A549 (cell line): ENCODE measurements around the gene FXYD3. TPM values are rescaled to one million over a fixed set of nuclear protein-coding genes. Genes with fewer than 3 reads are reported as not detected.

Experiments used
- ATAC-seq, 2 experiments: fragments of 200-7000 bp in 1 of 2; fragments of >200 bp in 1 of 2; cut with Nextera tagmentation in 1 of 2; cut with Tn5 transposase in 1 of 2; 3 replicates each; pipeline versions ENCODE4 v1.8.0 to v1.9.1; 2018 to 2020; ENCODE audit warnings: mild to moderate bottlenecking in 1 of 2, moderate library complexity in 1 of 2
- CTCF ChIA-PET: fragments of 300-600 bp; sonication (Branson Sonifier 250); formaldehyde crosslinking; extraction: SDS; loops from one replicate; lab custom pipeline; 2021; ENCODE audit warnings: antibody characterized with exemption, inconsistent platforms; lab: Yijun Ruan, JAX
- POLR2A ChIA-PET: fragments of 350-600 bp; formaldehyde crosslinking; extraction: SDS; loops from one replicate; lab custom pipeline; 2021; ENCODE audit warnings: antibody characterized with exemption, inconsistent platforms; lab: Yijun Ruan, JAX
- DNase-seq, 2 experiments: peaks; one replicate each; pipeline versions ENCODE4 v3.0.0 to v3.0.0-alpha.2; 2011 to 2016; ENCODE audit warnings: low read depth in 1 of 2, low spot score in 1 of 2
- FAIRE-seq: peaks from 2 replicates; lab custom pipeline; 2011; peaks lifted over from hg19 to GRCh38; lab: Jason Lieb, UNC
- H3K27ac ChIP-seq, 2 experiments: fragments of >200 bp; sonication (Bioruptor Twin); formaldehyde crosslinking; 3 replicates each; pipeline ENCODE4 v1.5.1; 2016 to 2017
- H3K4me1 ChIP-seq: fragments of >200 bp; sonication (Bioruptor Twin); formaldehyde crosslinking; 3 replicates; pipeline ENCODE4 v1.6.1; 2016
- H3K4me2 ChIP-seq: fragments of >200 bp; sonication (Bioruptor Twin); formaldehyde crosslinking; 3 replicates; pipeline ENCODE4 v1.6.1; 2016
- H3K4me3 ChIP-seq: fragments of >200 bp; sonication (Bioruptor Twin); formaldehyde crosslinking; 3 replicates; pipeline ENCODE4 v1.5.1; 2016
- H3K9me3 ChIP-seq: fragments of >200 bp; sonication (Bioruptor Twin); formaldehyde crosslinking; 3 replicates; pipeline ENCODE4 v1.6.1; 2016
- BHLHE40 ChIP-seq: IDR thresholded peaks from 2 replicates; pipeline ENCODE4 v1.6.1; 2012; ENCODE audit warnings: low read depth, low read length, inconsistent platforms
- CBX2 ChIP-seq: fragments of 200-600 bp; sonication (generic); IDR thresholded peaks from 2 replicates; pipeline ENCODE4 v1.6.1; 2016; ENCODE audit warnings: low read depth, mild to moderate bottlenecking, borderline replicate concordance
- CBX8 ChIP-seq: fragments of 200-600 bp; sonication (generic); IDR thresholded peaks from 2 replicates; pipeline ENCODE4 v1.6.1; 2016
- CHD2 ChIP-seq: fragments of 150-350 bp; IDR thresholded peaks from 2 replicates; pipeline ENCODE4 v1.6.1; 2014; ENCODE audit warnings: low read length; ENCODE audit not compliant: partially characterized antibody
- CHD4 ChIP-seq: fragments of 200-600 bp; sonication (generic); IDR thresholded peaks from 2 replicates; pipeline ENCODE4 v1.6.1; 2016; ENCODE audit warnings: antibody characterized with exemption, mild to moderate bottlenecking, borderline replicate concordance
- ESRRA ChIP-seq: fragments of 150-350 bp; IDR thresholded peaks from 2 replicates; pipeline ENCODE4 v1.6.1; 2014; ENCODE audit warnings: mild to moderate bottlenecking, low read length, borderline replicate concordance
- FOSB ChIP-seq: fragments of 250-450 bp; sonication (Bioruptor Pico); IDR thresholded peaks from 2 replicates; pipeline ENCODE4 v1.5.0; 2020; ENCODE audit warnings: mild to moderate bottlenecking, moderate library complexity
- FOSL2 ChIP-seq, 2 experiments: fragments of 450-650 bp in 1 of 2; fragments of >200 bp in 1 of 2; sonication (Bioruptor Twin) in 1 of 2; formaldehyde crosslinking; IDR thresholded peaks; 2 replicates each; pipeline versions ENCODE4 v1.5.0 to v1.6.1; 2016 to 2020; ENCODE audit warnings: mild to moderate bottlenecking in 1 of 2, moderate library complexity in 1 of 2
- GATA3 ChIP-seq: IDR thresholded peaks from 2 replicates; pipeline ENCODE4 v1.6.1; 2012; ENCODE audit warnings: borderline replicate concordance
- HOXA7 ChIP-seq: fragments of 250-450 bp; sonication (Bioruptor Pico); IDR thresholded peaks from 2 replicates; pipeline ENCODE4 v1.5.0; 2020; ENCODE audit warnings: mild to moderate bottlenecking, moderate library complexity
- KDM5A ChIP-seq: fragments of 200-600 bp; sonication (generic); IDR thresholded peaks from 2 replicates; pipeline ENCODE4 v1.6.1; 2016; ENCODE audit warnings: antibody characterized with exemption, mild to moderate bottlenecking
- MAFK ChIP-seq: fragments of 450-650 bp; IDR thresholded peaks from 2 replicates; pipeline ENCODE4 v1.6.1; 2014; ENCODE audit not compliant: partially characterized antibody
- POLR2AphosphoS2 ChIP-seq: conservative IDR thresholded peaks from 2 replicates; pipeline ENCODE4 v1.6.1; 2012; ENCODE audit warnings: low read length, improper control_type of control experiment, inconsistent platforms
- RARB ChIP-seq: fragments of 250-450 bp; sonication (Bioruptor Pico); IDR thresholded peaks from 2 replicates; pipeline ENCODE4 v1.8.0; 2021; ENCODE audit warnings: mild to moderate bottlenecking, moderate library complexity
- RFX5 ChIP-seq: fragments of 450-650 bp; IDR thresholded peaks from 2 replicates; pipeline ENCODE4 v1.7.1; 2014; ENCODE audit warnings: antibody characterized with exemption, mild to moderate bottlenecking, moderate library complexity
- SMC3 ChIP-seq: fragments of >200 bp; sonication (Bioruptor Twin); formaldehyde crosslinking; IDR thresholded peaks from 3 replicates; pipeline ENCODE4 v1.6.1; 2018; ENCODE audit warnings: inconsistent platforms
- SREBF2 ChIP-seq: fragments of 450-650 bp; IDR thresholded peaks from 2 replicates; pipeline ENCODE4 v1.6.1; 2014; ENCODE audit warnings: mild to moderate bottlenecking, moderate library complexity
- TFCP2L1 ChIP-seq: fragments of 250-450 bp; sonication (Bioruptor Pico); IDR thresholded peaks from 2 replicates; pipeline ENCODE4 v1.5.0; 2021; ENCODE audit warnings: mild to moderate bottlenecking
- ZC3H11A ChIP-seq: fragments of 450-650 bp; IDR thresholded peaks from 2 replicates; pipeline ENCODE4 v1.6.1; 2014; ENCODE audit warnings: antibody characterized with exemption, mild to moderate bottlenecking
- ZFP36 ChIP-seq: fragments of 450-650 bp; IDR thresholded peaks from 2 replicates; pipeline ENCODE4 v1.6.1; 2014; ENCODE audit warnings: borderline replicate concordance; ENCODE audit not compliant: partially characterized antibody
- WGBS: methylation state at CpG from one replicate; pipeline ENCODE4 v1.1.6; 2017; ENCODE audit errors: missing lambda C conversion rate; 5-methylcytosine and 5-hydroxymethylcytosine counted together
- polyA plus RNA-seq, 4 experiments: library from polyadenylated mRNA; depleted of rRNA in 3 of 4; stranded (reverse); fragments of >200 nt; fragmentation: RNase III in 1 of 4; extraction: RNeasy Plus Mini Kit Qiagen cat#74134 plus additional on column Dnase treatment in 1 of 4; gene quantifications; 2 replicates in 3 of 4; 3 replicates in 1 of 4; pipeline ENCODE4 v1.2.3, GENCODE V29; 2011 to 2017
- TF ChIP-seq, protein P1 (sequence below): fragments of 450-650 bp; IDR thresholded peaks from 2 replicates; pipeline ENCODE4 v1.6.1; 2014; ENCODE audit warnings: antibody characterized with exemption
- TF ChIP-seq, protein P2 (sequence below): fragments of 250-450 bp; sonication (Bioruptor Pico); IDR thresholded peaks from 2 replicates; pipeline ENCODE4 v1.5.0; 2021; ENCODE audit warnings: mild to moderate bottlenecking, moderate library complexity, borderline replicate concordance
- TF ChIP-seq, protein P3 (sequence below): fragments of >200 bp; sonication (Bioruptor Twin); formaldehyde crosslinking; IDR thresholded peaks from 3 replicates; pipeline ENCODE4 v1.6.1; 2016

FXYD3 gene
- polyA plus RNA-seq, 2 of the 4 experiments (the other 2 are of a cell fraction): 0.32 TPM; not detected in 1

DNA sequence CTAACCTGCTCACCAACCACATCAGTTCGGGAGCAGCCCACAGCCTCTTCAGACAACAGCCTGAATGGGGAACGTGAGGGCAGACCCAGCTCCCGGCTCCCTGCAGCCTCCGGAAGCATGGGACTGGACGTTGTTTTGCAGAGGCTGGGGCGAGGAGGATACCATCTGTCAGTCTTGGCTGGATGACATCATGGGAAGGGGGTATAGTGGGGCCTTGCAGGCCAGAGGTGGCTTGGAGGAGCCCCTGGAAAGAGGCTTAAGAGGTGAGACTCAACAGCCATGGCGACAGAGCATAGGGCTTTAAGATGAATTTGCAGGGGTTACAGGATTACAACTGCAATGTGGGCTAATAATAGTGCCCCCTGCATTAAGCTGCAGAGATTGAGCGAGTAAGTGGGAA, 1.5 kb downstream of the FXYD3 start:
- no peak overlapping the region for H3K4me3 ChIP-seq
- H3K9me3 ChIP-seq: no peaks in the 10 kb centered on the region
- H3K4me1 ChIP-seq: peaks cover 19% of the 10 kb centered on the region; the same call in 2 of the 3 replicates
- H3K4me2 ChIP-seq: no peak overlapping the region
- FAIRE-seq (peak; percentile 36), DNase-seq (no peak), ATAC-seq (peak in 1 of 2 experiments; percentile 8; a peak in 1 of 6 replicates)
- TF ChIP-seq MAFK (no peak), RARB (CRISPR knock-in tag) (no peak), RFX5 (no peak), FOSB (no peak), CHD2 (no peak), ZC3H11A (no peak), SMC3 (no peak)
- H3K27ac ChIP-seq: no peak overlapping the region
- WGBS: 53% methylated on average over 8 of the region's 8 CpGs
- ChIA-PET CTCF (interaction anchor here (0.9 to 6.9 kb wide), 16 partner anchors 8 to 168 kb away, joined by 3 to 148 read pairs (median 12); partner anchors contain the start of genes FXYD1, FXYD7 and LGI4), POLR2A (interaction anchor here (0.6 kb wide), 1 partner anchor 158 kb away, joined by 5 read pairs; no protein-coding TSS in a partner anchor)

DNA sequence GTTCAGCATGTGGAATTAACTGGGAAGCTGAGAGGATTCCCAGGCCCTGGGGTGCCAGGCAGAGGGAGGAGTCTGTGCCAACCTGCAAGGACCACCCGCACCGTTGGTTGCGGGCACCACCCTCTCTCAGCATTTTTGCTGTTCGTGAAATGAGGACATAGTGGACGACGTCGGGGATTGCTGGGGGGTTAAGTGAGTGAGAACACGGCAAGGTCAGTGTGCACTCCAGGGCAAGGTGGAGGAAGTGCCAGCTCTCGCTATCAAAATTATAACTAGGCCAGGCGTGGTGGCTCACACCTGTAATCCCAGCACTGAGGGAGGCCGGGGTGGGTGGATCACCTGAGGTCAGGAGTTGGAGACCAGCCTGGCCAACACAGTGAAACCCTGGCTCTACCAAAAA, 2.2 kb downstream of the FXYD3 start:
- ATAC-seq: no peak
- no peak for DNase-seq
- TF ChIP-seq RFX5 (no peak), HOXA7 (CRISPR knock-in tag) (no peak), TFCP2L1 (CRISPR knock-in tag) (no peak), POLR2AphosphoS2 (no peak), MAFK (no peak), GATA3 (no peak), CHD4 (no peak), ZFP36 (no peak), SREBF2 (no peak), FOSL2 (IDR thresholded peaks at IDR 0.05) (no peak), FOSL2 (CRISPR knock-in tag; IDR thresholded peaks at IDR 0.05) (no peak), CBX2 (no peak), BHLHE40 (no peak), CBX8 (no peak), ESRRA (no peak), KDM5A (no peak)
- TF ChIP-seq, protein P1, sequence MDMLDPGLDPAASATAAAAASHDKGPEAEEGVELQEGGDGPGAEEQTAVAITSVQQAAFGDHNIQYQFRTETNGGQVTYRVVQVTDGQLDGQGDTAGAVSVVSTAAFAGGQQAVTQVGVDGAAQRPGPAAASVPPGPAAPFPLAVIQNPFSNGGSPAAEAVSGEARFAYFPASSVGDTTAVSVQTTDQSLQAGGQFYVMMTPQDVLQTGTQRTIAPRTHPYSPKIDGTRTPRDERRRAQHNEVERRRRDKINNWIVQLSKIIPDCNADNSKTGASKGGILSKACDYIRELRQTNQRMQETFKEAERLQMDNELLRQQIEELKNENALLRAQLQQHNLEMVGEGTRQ: no peak
- TF ChIP-seq, protein P2, sequence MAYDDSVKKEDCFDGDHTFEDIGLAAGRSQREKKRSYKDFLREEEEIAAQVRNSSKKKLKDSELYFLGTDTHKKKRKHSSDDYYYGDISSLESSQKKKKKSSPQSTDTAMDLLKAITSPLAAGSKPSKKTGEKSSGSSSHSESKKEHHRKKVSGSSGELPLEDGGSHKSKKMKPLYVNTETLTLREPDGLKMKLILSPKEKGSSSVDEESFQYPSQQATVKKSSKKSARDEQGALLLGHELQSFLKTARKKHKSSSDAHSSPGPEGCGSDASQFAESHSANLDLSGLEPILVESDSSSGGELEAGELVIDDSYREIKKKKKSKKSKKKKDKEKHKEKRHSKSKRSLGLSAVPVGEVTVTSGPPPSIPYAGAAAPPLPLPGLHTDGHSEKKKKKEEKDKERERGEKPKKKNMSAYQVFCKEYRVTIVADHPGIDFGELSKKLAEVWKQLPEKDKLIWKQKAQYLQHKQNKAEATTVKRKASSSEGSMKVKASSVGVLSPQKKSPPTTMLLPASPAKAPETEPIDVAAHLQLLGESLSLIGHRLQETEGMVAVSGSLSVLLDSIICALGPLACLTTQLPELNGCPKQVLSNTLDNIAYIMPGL: no peak
- TF ChIP-seq, protein P3, sequence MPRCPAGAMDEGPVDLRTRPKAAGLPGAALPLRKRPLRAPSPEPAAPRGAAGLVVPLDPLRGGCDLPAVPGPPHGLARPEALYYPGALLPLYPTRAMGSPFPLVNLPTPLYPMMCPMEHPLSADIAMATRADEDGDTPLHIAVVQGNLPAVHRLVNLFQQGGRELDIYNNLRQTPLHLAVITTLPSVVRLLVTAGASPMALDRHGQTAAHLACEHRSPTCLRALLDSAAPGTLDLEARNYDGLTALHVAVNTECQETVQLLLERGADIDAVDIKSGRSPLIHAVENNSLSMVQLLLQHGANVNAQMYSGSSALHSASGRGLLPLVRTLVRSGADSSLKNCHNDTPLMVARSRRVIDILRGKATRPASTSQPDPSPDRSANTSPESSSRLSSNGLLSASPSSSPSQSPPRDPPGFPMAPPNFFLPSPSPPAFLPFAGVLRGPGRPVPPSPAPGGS: no peak
- 78% methylated on average over 11 of the region's 11 CpGs for WGBS
- FAIRE-seq: no peak
- H3K4me3 ChIP-seq: no peak overlapping the region
- CTCF ChIA-PET: interaction anchor here (0.6 to 6.9 kb wide), 14 partner anchors 8 to 1702 kb away, joined by 3 to 148 read pairs (median 8); partner anchors contain the start of genes FXYD1, FXYD7 and LGI4
- POLR2A ChIA-PET: no interaction called here
- no peaks in the 10 kb centered on the region for H3K9me3 ChIP-seq
- no peak overlapping the region for H3K27ac ChIP-seq
- no peak overlapping the region for H3K4me2 ChIP-seq
- H3K4me1 ChIP-seq: peaks cover 19% of the 10 kb centered on the region; the same call in 2 of the 3 replicates
